Left renal cortex interstitium (tissue), 4 donors: ENCODE data around the gene DBF4B. TPM values are rescaled to one million over a fixed set of nuclear protein-coding genes. Genes with fewer than 3 reads are reported as not detected.

Experiments used
- DNase-seq, 4 donors: peaks; one replicate each; pipeline ENCODE4 v3.0.0-alpha.2; 2013; ENCODE audit warnings: low read depth in 4 of 4, low spot score in 2 of 4, missing footprints in 1 of 4
- polyA plus RNA-seq, 4 donors: library from polyadenylated mRNA; unstranded; fragments of 120-200 nt; gene quantifications; one replicate each; pipeline ENCODE4 v1.2.1, GENCODE V29; 2013; ENCODE audit not compliant: insufficient read length in 4 of 4

The DBF4B gene
- polyA plus RNA-seq, 4 donors = 8.7 to 23.5 (median 15.7) TPM

DNA sequence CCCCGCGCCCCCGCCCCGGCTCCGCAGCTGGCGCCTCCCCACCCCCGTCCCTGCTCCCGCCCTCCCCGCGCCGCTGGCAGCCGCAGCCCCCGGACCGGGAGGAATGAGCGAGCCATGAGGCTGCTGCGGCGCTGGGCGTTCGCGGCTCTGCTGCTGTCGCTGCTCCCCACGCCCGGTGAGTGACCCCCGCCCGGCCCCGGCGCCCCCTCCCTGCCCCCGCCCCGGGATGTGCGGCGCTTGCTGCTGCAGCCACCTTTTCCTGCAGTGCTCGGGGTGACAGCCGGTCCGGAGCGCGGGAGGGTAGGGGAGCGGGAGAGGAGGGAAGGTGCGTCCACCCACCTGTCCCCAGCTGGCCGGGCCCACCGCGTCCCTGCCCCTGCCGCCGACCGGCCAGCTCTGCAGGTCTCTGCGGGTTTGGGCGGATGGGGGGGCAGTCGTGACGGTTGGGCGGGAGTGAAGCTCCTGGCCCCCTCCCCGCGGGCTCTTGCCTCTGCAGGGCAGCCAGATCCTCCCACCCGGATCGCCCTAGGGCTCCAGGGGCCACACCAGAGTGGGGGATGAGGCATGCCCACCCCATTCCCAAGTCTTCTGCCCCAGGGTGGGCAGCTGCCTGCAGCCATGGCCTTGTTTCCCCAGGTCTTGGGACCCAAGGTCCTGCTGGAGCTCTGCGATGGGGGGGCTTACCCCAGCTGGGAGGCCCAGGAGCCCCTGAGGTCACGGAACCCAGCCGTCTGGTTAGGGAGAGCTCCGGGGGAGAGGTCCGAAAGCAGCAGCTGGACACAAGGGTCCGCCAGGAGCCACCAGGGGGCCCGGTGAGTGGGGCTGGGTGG is 50.8 kb downstream of the DBF4B start:
- no peak for DNase-seq

- DNase-seq = no peak
Observed at GRCh38 chr17:44759916-44760243, 51.4 kb downstream of the DBF4B start.

DNA sequence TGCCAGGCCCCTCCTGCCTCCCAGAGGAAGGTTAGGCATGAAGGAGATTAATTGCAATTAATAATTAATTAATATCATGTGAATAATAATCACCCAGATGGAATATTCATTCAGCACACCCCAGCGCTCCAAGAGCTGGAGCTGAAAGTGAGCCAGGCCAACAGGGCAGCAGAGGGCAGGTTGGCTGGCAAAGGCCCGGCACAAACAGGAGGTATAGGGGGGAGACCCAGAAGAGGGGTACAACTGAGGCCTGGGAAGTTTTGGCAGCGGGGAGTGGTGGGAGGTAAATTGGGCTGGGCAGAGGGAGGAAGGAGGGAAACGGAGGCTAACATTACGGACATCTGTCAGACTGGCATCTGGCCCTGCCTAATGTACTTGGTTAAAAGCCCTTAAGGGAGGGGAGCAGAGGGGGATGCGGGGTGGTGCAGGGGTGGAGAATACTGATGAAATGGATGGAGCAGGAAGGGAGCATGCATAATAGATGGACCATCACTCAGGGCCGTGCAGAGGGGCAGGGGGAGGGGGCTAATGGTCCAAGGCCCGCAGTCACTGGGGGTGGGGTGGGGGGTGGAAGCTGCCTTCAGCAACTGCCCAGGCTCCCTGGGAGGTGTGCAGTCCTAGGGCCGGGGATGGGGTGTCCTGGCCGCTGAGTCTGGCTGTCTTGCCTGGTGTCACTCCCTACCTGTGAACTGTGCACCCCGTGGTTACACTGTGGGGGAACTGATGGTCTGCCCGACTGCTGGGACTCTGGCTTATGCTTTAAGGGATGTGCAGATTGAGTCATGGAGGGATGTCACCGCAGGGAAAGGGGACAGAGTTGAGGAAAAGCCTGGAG is 52.2 kb downstream of the DBF4B start:
- DNase-seq = no peak

- no peak for DNase-seq
Observed at GRCh38 chr17:44761932-44762810, 53.7 kb downstream of the DBF4B start.

DNA sequence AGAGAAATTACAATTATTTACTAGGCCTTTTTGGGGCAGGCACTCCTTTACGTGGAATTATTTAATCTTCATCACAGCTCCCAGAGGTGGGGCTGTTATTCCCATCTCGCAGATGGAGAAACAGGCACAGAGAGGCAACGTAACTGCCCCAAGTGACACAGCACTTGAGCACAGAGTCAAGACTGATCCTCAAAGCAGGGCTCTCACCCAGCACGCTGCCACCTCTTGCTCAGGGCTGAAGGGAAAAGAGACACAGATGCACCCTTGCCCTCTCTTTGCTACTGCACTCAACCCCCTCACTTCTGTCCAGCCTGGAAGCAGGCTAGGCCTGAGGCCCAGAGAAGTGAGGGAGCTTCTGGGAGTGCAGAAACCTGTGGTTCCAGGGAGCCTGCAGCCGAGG is 54.7 kb downstream of the DBF4B start:
- no peak for DNase-seq

DNA sequence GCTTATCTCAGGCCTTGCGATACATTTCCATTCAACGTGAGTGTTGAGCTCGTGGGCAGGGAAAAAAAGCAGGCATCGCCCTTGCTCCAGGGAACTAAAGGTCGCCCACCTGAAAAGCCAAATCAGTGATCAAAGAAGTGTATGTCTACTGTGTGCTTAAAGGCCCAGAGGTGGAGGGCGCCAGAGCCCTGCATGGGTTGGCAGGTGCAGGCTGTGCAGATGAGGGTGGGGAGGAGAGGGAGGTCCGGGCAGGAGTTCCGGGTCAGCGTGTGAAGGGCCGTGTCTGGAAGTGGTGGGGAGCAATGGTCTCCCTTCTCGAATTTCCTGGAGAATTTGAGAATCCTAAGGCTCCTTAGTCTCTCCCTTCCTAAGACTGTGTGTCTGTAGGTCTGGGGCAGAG is 57.5 kb downstream of the DBF4B start:
- DNase-seq = no peak

DNA sequence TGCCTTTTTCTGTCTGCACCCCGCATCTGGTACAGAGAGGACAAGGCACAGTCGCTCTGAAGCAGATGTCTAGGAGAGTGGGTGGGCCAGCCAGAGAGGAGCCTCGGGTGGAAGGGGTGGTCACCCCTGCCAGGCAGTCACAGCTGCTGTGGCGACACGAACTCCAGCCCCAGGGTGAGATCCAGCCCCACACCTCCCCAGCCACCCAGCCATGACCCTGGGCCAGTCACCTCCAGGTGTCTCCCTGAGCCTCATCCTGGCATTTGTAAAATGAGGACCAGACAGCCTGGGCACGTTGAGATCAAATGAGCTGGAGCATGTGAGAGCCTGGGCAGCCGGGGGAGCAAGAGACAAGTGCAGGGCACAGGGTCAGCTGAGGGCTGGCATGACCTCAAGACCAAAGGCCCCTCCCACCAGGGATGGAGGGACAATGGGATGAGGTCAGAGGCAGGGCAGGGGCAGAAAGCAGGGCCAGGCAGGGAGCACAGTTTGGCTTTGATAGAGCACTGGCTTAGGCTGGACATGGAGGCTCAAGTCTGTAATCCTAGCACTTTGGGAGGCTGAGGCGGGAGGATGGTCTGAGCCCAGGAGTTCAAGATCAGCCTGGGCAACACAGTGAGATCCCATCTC is 58.1 kb downstream of the DBF4B start:
- DNase-seq = no peak

DNA sequence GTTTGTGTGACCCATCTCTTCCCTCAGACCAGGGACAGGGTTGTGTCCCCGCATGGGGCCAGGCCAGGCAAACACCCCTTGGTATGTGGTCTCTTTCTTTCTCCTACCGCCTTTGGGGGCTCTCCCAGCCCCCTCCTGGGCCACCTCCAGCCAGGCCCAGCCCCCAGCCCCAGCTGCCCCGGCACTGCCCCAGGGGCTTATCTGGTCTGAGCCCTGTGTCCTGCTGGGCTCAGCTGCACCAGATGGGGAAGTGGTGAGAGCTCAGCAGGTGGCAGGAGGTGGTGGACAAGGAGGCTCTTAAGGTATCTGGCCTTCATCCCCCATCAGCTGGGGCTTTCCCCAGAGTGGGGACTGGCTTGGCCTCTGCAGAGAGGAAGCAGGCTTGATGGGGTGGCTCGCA is 59.0 kb downstream of the DBF4B start:
- DNase-seq = no peak

DNA sequence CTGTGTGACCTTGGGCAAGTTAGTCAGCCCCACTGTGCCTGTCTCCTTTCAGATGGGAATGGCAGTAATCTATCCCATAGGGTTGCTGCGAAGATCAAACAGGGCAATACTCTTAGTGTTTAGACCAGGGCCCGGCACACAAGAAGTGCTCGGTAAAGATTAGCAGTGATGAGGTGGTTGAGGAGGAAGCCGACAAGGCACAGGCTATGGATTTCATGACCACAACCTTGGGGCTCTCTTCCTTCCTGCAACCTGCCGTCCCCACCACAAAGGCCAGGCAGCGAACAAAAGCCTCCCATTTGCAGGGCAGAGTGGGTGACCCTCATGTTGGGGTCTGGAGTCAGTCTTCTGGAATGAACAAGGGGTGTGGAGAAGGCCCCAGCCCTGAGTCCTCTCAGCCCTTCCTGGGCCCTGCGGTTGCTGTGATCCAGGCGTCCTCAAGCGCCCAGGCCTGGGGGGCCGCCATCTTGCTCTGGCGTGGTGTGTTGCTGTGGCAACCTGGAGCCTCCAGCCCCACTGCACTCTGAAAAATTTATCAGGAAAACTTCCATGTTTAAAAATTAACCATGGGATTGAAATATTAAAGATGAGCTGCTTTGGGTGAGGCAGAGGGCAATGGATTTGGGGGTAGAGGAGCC is 60.2 kb downstream of the DBF4B start:
- no peak for DNase-seq

- no peak for DNase-seq
Observed at GRCh38 chr17:44769230-44769629, 60.8 kb downstream of the DBF4B start.

DNA sequence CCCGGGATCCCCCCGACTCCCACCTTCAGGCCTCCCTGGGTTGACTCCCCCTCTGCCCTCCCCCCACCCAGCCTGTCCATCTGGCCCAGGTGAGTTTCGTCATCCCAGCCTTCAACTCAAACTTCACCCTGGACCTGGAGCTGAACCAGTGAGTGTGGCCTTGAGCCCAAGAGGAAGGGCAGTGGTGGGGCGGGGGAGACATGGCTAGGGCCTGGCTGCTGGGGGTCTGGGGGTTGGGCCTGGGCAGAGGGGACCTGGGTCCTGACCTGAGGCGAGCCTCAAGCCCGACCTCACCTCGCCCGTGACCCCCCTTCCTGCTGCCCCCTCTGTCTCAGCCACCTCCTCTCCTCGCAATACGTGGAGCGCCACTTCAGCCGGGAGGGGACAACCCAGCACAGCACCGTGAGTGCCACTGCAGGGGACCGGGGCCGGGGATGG is 61.2 kb downstream of the DBF4B start:
- DNase-seq = no peak

DNA sequence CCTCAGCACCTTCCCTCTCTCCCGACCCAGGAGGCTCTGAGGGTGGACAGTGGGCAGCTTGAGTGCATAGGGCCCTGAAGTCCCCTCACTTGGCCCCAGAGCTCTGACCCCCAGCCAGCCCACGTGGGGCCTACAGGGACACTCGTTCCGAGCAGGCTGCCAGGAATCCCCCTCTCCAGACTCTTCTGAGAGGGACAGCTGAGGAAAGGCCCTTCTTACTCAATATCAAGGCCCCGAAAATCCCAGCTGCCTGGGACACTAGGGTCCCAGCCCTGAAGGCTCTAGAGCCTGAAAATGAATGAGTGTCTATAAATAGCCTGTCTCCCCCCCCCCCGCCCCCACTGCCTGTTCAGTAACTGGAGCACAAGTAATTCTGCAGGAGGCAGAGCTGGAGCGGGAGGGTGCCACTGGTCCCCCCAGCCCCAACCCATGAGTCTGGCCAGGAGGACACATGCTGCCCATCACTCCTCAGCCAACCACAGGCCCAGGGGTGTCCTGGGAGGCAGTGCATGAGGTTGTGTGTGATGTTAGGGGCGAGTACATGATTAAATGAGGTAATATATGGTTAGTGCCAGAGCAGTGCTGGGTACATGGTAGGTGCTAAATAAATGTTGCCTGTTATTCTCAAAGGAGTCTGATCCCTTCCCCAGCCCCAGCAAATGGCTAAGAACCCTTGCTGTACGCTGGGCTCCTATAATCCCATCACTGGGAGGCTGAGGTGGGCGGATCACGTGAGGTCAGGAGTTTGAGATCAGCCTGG is 61.9 kb downstream of the DBF4B start:
- DNase-seq = no peak

DNA sequence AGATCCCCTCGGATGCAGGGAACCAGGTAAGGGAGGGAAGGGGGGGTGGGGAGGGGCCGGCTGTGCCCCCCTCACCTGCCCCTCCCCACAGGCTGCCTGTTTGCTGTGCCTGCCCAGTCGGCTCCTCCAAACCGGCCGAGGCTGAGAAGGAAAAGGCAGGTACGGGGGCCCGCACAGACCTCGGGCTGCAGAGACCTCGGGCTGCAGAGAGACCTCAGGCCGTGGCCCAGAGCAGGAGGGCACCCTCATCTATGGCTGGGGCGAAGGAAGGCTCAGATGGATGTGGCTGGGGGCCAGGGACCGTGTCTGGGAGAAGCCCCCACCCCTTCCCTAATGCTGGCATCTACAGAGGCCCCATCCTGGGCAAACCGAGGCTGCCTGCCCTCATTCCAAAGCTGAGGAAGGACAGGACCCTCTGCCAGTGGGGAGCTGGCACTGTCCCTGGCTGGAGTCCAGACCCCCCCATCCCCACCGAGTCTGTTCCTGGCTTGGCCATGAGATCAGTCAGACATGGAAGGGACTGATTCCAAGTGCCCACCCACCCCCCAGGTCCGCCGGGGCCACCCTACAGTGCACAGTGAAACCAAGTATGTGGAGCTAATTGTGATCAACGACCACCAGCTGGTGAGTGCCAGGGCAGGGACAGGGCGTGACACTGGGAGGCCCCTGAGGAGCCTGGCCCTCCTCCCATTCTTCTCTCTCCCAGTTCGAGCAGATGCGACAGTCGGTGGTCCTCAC is 64.0 kb downstream of the DBF4B start:
- DNase-seq = no peak

GRCh38 chr17:44773140-44773539 is 64.7 kb downstream of the DBF4B start:
- no peak for DNase-seq

- DNase-seq = peak; percentile 34 to 73 (median 59)
Observed at GRCh38 chr17:44774271-44775135, 66.0 kb downstream of the DBF4B start.

DNA sequence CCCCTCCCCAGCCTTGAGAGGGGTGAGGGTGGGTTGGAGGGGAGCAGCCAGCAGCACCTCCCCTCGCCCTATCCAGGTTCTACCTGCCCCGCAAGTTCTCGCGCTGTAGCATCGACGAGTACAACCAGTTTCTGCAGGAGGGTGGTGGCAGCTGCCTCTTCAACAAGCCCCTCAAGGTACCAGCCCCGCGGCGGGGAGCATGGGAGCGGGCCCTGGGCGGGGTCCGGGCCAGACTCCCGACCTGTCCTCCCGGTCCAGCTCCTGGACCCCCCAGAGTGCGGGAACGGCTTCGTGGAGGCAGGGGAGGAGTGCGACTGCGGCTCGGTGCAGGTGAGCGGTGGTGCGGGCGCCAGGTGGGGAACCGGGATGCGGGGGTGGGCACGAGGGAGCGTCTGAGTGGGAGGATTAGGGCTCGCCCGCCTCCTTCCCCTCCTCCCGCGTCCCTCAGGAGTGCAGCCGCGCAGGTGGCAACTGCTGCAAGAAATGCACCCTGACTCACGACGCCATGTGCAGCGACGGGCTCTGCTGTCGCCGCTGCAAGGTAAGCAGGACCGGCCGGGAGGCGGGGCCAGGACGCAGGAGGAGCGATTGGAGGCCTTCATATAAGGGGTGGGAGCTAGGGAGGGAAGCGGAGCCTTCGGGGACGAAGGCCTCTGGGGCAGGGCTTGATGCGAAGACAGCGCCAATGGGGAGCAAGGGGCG is 66.8 kb downstream of the DBF4B start:
- DNase-seq = peak; percentile 84 to 97 (median 91)
